HG02763 (cell line): ENCODE results near the gene PTPRN2.

Experiments used
- ATAC-seq: cut with Tn5 transposase; IDR thresholded peaks from one replicate; pipeline ENCODE4 v1.9.1; 2021; ENCODE audit warnings: mild to moderate bottlenecking, moderate library complexity; ENCODE audit not compliant: unreplicated experiment

The PTPRN2 gene

DNA sequence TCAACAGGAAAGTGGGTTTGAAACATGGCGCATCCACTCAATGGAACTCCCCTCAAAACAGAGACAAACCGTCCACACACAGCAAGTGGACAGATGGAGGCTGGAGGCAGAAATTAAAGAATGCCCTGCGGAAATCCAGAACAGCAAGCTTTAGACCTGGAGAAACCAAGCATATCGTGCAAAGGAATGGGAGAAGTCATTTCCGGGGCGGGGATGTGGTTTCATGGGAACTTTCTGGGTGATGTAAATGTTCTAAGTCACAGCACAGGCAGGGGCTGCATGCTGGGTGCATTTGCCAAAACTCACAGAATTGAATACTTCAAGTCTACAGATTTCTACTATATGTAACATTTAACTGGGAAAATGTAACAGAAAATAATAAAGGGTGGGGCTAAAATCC lies 213.0 kb downstream of the PTPRN2 start:
- ATAC-seq: no peak

DNA sequence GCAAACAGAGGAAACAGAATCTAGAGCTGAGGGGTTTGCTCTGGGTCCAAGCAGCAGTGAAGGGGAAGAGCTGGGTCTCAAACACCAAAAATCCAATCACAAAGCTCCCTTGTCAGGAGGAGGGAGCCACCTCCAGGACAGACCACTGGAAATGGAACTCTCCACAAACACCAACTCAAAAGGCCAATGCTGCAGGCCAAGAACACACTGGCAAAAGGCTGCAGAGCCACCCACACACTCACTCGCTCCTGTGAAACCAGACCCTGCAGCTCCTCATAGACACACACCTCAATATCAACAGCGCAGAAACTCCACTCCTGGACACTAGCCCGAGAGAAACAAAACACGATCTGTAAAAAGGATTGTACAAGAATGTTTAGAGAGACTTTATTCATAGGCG lies 213.5 kb downstream of the PTPRN2 start:
- ATAC-seq: no peak

DNA sequence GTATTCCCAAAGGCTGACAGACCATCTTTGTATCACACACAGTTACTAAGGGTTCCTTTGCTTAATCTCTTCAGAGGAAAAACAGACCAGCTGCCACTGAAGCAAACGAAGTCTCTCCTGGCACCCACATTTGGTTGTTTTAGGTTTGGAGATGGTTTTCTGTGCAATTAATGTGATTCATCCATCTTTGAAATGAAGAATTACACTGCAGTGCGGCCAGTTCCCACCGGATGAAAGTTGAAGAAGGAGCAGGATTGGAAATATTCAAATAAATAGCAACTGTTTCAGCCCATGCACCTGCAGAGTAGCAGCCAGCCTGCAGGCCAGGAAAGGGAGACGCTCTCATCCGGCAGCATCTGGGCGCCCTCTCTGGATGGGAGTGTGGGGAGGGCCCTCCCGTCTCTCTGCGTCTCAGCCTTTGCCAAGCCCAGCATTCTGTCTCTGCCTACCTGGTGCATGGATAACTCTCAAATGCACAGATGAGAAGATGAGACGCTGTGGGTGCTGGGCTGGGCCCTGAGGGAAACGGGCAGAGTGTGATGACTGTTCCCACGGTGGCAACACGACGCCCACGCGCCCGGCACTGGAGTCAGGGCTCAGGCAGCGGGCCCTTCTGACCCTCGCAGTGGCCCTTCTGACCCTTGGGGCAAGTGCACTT lies 214.0 kb downstream of the PTPRN2 start:
- ATAC-seq: no peak

DNA sequence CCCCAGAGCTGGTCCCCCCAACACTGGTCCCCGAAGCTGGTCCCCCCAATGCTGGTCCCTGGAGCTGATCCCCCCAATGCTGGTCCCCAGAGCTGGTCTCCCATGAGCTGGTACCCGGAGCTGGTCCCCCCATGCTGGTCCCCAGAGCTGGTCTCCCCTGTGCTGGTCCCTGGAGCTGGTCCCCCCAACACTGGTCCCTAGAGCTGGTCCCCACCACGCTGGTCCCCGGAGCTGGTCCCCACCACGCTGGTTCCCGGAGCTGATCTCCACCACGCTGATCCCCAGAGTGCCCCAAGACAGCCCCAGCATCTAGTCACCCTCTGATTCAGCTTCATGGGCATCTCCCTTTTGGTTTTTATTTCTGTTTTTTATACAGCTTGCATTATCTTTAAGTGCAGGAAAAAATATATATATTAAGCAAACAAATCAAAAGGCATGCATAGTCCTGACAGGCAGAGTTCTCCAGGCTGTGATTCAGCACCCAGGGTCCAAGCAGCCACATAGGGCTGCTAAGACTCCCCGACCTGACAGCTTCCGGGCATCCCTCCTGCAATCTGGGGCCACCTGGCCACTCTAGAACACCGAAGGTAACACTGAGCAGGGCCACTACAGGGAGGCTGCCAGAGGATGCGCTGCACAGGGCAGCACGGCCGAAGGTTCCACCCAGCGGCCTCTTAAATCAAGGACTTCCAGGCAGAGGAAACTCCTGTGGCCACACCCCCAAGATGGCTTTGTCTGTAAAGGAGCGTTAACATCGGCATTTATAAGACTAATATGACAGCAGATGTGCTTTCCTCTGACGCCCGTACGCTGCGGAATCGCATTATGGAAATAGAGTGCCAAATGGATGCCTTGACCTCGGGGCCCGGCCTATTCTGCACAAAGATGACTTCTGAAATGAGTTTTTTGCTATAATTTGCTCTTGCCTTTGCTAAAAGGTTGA lies 215.0 kb downstream of the PTPRN2 start:
- ATAC-seq: no peak

DNA sequence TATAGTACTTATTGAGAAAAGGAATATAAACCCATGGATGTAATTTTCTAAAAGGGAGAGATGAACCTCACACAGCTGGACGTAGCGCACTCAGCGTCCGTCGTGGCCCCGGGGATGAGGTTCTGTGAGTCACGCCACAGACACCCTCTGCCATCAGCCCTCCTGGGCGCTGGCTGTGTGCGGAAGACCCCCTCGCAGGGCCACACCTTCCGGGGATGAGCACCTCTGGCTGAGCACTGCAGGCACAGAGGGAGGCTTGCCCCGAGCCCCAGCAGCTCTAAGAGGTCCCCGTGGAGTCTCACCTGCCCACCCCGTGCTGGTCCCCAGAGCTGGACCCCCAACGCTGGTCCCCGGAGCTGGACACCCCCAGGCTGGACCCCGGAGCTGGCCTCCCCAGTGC lies 215.8 kb downstream of the PTPRN2 start:
- ATAC-seq: no peak

DNA sequence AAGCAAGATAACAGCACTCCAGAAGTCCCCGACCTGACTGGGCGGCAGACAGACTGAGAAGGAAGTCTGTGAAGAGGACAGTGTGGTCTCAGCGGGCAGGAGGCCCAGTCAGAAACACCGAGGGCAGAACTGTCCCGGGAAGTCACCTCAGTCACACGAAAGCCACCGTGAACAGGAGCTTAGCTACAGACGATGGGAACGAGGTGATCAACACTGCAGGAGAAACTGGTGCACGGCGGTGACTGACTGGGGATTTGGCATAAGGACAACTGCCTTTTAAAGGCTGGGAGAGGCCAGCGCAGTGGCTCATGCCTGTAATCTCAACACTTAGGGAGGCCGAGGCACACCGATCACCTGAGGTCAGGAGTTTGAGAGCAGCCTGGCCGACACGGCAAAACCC lies 217.8 kb downstream of the PTPRN2 start:
- ATAC-seq: no peak

DNA sequence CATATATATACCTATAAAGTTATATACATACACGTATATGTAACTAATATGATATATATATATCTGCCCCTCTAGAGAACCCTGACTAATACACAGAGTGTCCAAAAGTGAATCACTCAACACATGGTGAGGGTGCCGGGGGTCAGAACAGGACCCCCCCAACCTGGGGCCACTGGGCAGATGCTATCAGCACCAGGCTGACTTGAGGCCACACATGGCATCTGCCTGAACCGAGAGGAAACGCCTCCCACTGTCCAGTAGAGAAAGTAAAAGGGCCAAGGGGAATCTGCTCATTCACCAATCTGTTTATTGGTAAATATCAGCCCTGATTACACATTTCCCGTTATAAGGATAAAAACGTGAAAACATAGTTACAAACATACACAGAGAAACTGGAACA lies 218.3 kb downstream of the PTPRN2 start:
- ATAC-seq: no peak

DNA sequence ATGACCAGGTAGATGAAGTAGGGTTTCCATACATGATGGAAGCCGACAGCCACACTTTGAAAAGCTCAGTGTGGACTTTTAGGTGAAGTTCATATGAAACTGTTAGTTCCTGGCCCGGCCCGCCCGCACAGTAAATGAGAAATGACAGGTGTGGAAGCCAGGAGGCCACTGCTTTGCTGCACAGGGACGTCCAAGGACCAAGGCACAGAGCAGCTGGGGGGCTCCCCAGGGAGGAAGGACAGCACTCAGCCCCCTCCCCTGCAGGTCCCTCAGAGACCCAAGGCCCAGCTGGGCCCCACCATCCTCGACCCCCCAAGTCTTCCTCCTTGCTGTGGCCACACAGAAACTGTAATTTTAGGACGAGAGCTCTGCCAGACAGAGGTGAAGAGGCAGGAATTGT lies 219.2 kb downstream of the PTPRN2 start:
- ATAC-seq: no peak

DNA sequence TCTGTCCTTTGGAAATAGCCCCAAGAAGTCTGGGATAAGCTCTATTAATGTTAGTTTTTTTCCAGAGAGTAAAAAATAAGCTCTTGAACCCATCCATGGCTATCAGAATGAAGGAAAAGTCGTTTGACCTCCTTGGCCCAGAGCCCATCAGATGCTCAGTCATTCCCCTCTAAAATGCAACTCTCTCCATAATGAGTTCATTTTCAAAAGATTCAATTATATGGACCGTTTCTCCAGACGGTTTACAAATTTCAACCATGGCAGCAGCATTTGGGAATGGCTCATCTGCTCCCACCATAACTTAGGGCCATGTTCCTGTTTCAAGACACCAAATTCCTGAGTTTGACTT lies 220.0 kb downstream of the PTPRN2 start:
- ATAC-seq: no peak

DNA sequence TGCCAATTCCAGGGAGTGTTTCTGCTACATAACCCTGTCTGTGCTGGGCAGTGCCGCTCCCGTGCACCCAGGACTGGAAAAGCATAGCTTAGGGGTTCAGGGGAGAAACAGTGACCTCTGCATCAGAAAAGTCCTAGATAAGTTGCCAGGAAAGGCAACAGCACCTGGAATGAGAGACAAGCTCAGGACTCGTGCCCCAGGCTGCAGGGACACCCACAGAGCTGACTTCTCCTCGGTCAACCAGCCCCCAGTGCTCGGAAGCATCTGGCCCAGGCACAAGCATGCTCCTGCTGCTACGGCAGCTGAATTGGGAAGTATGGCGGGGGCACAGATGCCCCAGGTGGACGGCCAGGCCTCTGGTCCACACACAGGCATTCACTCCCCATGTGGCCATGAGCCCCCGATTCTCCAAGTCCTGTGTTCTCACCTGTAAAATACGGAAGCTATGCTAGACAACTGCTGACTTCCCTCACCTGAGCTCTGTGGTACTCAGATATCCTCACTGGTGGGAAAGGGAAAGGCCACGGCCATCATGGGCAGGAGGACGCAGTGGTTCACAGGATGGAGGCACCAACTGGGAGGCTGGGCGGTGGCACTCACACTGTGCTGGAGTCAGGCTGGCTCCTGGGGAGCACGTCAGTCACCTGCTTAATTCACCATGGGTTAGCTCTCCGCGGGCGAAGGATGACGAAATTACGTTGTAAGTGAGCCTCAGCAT lies 220.5 kb downstream of the PTPRN2 start:
- no peak for ATAC-seq

DNA sequence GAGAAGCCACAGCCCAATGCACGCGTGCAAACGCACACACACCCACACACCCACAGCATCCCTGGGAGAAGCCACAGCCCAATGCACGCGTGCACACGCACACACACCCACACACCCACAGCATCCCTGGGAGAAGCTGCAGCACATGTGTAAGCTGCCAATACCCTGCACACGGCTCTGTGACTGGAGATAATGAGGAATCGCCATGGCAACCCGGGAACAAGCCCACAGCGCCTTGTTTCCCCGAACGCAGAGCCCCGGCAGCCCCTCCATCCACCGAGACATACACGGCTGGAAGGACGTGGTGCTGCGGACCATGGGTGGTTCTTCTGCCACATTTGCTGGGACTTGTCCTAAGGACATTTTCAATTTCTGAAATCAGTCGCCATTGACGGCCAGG lies 221.3 kb downstream of the PTPRN2 start:
- ATAC-seq: no peak

DNA sequence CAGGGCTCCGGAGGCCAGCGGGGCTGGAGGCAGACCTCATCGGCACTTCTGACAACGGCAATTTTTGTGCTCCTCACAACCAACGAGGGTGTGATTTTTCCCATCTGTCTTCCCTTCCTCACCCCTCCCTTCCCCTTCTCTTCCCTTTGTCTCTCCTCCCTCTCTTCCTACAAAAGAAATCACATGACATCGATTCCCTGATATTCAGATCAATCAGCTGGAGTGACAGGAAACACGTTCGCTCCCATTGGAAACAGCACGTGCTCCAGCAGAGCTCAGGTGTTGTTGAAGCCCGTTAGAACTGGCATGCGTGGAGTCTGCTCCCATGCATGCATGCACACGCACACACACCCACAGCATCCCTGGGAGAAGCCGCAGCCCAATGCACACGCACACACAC lies 222.4 kb downstream of the PTPRN2 start:
- ATAC-seq: no peak

DNA sequence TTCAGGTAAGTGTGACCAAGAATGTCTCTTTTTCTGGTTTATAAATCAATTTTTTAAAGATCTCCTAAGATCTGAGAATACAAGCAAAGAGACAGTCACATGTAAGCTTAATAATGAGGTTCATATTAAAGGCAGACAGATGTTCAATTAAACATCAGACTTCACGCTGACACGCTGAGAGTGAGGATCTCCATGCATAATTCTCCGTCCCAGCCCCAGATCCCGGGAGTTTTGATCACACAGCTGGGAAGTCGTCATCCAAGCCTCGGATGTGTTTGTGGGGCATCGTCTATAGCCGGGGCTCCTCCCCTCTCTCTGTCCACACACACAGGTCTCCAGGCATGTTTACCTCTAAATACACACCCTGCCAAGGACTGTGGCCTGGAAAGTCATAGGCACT lies 223.2 kb downstream of the PTPRN2 start:
- no peak for ATAC-seq

DNA sequence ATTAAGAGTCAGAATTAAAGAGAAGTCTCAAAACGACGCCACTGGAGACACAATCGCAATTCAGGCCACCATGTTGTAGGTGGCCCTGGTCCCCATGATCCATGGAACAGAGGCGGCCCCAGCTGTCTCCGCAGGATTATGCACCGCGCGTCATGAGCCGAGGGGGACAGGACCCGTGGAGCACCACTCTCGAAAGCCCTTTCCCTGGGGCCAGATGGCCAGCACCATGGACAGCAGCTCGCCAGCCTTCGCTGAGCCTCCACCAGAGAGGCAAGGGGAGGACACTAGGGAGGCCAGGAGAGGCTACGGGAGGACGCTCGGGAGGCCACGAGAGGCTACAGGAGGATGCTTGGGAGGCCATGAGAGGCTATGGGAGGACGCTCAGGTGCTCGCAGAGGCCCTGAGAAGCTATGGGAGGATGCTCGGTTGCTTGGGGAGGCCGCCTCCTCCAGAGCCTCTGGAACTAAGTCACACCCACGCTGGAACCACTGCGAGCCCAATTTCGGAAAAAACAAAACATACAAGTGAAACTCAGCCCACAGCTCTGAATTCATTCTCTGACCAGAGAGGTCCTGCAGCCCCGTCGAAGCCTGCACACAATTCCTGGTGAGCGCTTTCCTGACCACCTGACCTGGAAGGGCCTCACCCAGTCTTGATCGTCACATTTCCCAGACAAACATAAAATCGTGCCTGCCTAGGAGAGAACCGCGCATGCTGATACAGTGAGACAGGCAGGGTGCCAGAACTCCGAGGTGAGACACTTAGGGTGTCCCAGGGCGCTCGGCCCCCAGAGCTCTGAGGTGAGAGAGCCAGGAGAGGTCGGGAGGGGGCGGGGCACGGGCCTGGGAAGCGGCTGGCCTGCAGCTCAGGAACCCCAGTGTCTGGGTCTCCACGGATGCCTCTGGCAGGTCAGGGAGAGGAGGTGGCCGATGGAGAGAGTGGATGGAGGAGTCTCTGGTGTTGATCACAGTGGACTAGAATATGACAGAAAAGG lies 224.4 kb downstream of the PTPRN2 start:
- no peak for ATAC-seq

DNA sequence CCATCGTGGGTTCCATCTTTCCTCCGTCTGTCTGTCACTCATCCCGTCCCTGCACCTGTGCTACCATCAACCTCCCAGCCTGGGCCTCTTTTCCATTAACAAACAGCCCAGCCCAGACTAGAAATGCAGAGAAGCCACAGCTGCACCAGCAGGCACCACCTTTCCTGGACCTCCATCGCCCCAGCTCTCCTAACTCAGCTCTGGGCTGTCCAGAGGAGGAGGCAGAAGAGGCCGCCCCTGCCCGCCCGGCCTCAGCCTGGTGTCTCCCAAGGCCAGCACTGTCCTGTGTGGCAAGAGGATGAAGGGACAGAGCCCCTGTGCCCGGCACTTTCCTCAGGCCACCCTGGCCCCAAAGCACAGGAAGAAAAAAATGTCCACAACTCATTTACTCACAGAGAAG lies 225.6 kb downstream of the PTPRN2 start:
- ATAC-seq: no peak

DNA sequence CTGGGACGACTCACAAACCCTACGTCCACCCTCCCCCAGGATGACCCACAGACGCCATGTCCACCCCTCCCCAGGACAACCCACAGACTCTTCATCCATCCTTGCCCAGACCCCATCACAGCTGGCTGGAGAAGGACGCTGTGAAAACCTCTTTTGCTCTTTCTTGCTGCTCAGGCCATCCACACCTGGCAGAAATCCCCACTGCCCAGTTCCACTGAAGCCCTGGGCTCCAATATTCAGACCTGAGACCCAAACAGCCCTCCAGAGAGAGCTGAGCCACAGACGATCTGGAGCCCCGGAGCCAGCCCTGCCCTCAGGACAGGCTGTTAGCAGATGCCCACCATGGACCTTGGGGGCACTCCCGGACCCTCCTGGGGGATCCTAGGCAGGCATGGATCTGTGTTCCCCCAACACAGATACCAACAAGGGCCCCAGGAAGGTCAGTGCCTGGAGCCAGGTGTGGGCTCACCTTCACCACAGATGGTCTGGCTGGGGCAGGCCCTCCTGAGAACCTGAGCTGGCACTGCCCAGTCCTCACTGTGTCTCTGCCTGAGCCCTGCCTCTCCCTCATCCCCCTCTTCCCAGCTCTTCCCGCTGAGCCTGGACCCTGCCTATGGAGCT lies 226.2 kb downstream of the PTPRN2 start:
- ATAC-seq: no peak

DNA sequence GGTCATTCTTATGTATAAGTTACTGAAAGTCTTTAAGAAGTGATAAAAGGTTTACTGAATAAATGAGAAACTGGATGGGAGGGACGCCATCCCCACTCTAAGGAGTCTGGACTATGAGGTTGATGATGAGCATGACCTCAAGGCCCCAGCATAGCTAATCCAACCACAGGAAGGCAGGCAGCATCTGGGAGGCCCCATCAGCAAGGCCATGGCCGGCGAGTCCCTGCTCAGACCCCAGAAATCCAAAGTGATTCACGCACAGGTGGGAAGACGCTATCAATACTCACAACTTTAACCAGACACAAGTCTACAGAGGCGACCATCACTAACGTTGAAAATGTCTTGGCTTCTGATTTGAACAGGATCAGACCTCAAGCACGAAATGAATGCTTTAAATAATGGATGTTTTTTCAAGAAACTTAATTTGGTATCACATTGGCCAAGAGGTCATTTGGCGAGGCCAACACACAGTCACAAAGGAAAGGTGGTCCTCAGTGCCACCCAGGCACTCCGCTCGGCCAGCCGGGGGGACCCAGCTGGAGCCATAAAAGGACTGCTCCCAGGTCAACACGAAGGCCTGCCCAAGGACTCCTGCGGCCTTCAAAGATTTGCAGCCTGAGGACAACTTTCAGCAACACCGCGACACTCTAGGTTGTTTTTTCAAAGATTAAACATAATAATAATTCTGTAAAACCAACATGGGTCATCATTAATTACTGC lies 228.5 kb downstream of the PTPRN2 start:
- no peak for ATAC-seq

DNA sequence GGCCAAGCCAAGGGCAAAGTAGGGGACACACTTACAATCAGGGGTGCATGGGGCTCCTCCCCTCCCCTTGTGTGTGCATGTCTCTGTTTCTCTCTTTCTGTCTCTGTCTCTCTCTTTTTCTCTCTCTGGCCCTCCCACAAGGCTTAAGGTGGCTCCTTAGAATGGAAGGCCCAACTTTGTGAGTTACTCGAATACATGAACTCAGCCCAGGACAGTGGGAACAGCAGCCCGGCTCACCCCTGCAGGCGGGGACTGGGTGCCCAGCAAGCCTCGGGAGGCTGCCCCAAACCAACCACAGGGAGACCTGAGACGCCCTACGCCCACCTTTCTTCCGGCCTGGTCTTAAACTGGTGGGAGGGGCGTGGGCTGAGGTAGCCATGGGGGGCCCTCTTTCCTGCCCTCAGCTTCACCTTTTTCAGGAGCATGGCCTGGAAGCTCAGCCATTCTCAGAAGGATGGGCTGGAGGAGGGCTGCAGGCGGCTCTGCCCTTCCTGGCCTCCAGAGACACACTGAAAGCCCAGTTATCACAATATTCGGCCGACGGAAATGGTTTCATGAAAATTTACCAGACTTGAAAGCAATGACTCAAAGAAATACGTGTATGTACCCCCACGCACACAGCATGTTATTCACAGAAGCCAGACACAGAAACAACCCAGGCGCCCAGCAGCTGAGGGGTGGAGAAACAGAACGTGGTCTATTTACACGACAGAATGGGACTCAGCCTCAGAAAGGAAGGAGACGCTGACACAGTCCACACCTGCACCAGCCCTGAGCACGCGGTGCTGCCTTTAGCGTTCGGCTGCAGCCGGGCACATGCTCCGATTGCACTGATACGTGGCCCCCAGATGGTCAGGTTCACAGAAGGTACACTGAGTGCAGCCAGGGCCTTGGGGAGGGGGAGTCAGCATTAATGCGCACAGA lies 229.5 kb downstream of the PTPRN2 start:
- ATAC-seq: no peak
